Epithelial cell of esophagus (primary cell): ENCODE data around the gene GFI1B.
"Not testable (repeated sequence)": the region's sequence is repeated elsewhere in the genome, so short reads cannot be mapped to it uniquely, and the experiment has no call there.

Experiments
- DNase-seq: peaks from one replicate; pipeline ENCODE4 v3.0.0; 2010; ENCODE audit warnings: low read depth
- H3K4me3 ChIP-seq: 2 replicates; pipeline ENCODE4 v1.5.1; 2011; ENCODE audit warnings: mild to moderate bottlenecking, low read length, control low read depth
- CTCF ChIP-seq: IDR thresholded peaks from 2 replicates; pipeline ENCODE4 v1.5.1; 2011; ENCODE audit warnings: low read depth, mild to moderate bottlenecking, low read length, control low read depth, inconsistent platforms; ENCODE audit not compliant: insufficient read depth; ENCODE audit errors: missing control alignments

GFI1B gene

GRCh38 chr9:132948482-132949050 lies 29.9 kb upstream of the GFI1B start:
- H3K4me3 ChIP-seq, result no peak overlapping the region
- no peak for TF ChIP-seq CTCF
- no peak for DNase-seq

GRCh38 chr9:132949709-132950108 lies 28.8 kb upstream of the GFI1B start:
- TF ChIP-seq CTCF, result no peak
- DNase-seq, result no peak
- no peak overlapping the region for H3K4me3 ChIP-seq

- DNase-seq, result no peak
- no peak for TF ChIP-seq CTCF
- no peak overlapping the region for H3K4me3 ChIP-seq
These were observed 23.4 kb upstream of the GFI1B start for GRCh38 chr9:132955123-132955522.

GRCh38 chr9:132955768-132956167 lies 22.7 kb upstream of the GFI1B start:
- no peak for DNase-seq
- H3K4me3 ChIP-seq, result no peak overlapping the region
- no peak for TF ChIP-seq CTCF

DNA sequence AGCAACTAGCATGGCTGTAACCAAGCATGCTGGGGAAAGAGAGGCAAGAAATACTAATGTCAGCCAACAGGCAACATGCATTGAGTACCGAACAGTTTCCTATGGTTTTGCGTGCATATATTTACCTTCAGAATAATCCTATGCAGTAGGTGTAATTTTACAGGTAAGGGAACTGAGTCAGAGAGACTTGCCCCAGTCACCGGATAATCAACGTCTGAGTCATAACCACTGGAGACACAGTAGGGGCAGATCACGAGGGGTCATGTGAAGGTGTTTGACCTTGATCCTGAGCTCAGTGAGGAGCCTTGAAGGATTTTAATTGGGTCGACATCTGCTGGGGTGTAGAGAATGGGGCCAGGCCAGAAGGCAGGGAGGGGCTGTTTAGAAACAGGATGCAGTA lies 20.7 kb upstream of the GFI1B start:
- DNase-seq, result peak; percentile 46
- no peak for TF ChIP-seq CTCF
- no peak overlapping the region for H3K4me3 ChIP-seq

GRCh38 chr9:132961002-132961401 lies 17.5 kb upstream of the GFI1B start:
- no peak for TF ChIP-seq CTCF
- no peak overlapping the region for H3K4me3 ChIP-seq
- no peak for DNase-seq

- no peak for TF ChIP-seq CTCF
- no peak overlapping the region for H3K4me3 ChIP-seq
- no peak for DNase-seq
These were observed 13.0 kb upstream of the GFI1B start for GRCh38 chr9:132965478-132965877.

DNA sequence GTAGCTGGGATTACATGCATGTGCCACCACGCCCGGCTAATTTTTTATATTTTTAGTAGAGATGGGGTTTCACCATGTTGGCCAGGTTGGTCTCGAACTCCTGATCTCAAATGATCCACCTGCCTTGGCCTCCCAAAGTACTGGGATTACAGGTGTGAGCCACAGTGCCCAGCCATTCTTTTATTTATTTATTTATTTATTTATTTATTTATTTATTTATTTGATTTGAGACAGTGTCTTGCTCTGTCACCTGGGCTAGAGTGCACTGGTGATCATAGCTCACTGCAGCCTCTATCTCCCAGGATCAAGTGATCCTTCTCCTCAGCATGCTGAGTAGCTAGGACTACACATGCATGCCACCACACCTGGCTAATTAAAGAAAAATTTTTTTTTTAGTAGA lies 10.6 kb upstream of the GFI1B start:
- not testable (repeated sequence) for H3K4me3 ChIP-seq, DNase-seq
